Keratinocyte (primary cell): ENCODE data around the gene CREB3L1. TPM values are rescaled to one million over a fixed set of nuclear protein-coding genes. Genes with fewer than 3 reads are reported as not detected.

Experiments used
- DNase-seq: peaks from one replicate; pipeline ENCODE4 v3.0.0-alpha.2; 2011; ENCODE audit warnings: low read depth, missing footprints, low spot score
- FAIRE-seq: peaks from 2 replicates; lab custom pipeline; 2011; peaks lifted over from hg19 to GRCh38; lab: Jason Lieb, UNC
- H2AFZ ChIP-seq: 2 replicates; pipeline ENCODE4 v1.6.0; 2012; ENCODE audit warnings: low read length, control low read depth, inconsistent platforms; ENCODE audit not compliant: control insufficient read depth
- H3K27ac ChIP-seq: 2 replicates; pipeline ENCODE4 v1.5.1; 2011; ENCODE audit warnings: low read length; ENCODE audit not compliant: control insufficient read depth, insufficient read depth
- H3K27me3 ChIP-seq: 3 replicates; pipeline ENCODE4 v1.6.0; 2011; ENCODE audit warnings: low read length; ENCODE audit not compliant: control insufficient read depth, insufficient read depth; ENCODE audit errors: extremely low read depth
- H3K36me3 ChIP-seq, 2 experiments: 2 replicates in 1 of 2; 3 replicates in 1 of 2; pipeline ENCODE4 v1.5.1; 2011; ENCODE audit warnings: low read length in 2 of 2, mild to moderate bottlenecking in 1 of 2; ENCODE audit not compliant: control insufficient read depth in 2 of 2, insufficient read depth in 2 of 2; ENCODE audit errors: extremely low read depth in 1 of 2
- H3K4me1 ChIP-seq: 3 replicates; pipeline ENCODE4 v1.5.1; 2011; ENCODE audit warnings: low read length; ENCODE audit not compliant: control insufficient read depth, insufficient read depth; ENCODE audit errors: extremely low read depth
- H3K4me2 ChIP-seq: 3 replicates; pipeline ENCODE4 v1.6.0; 2011; ENCODE audit warnings: low read depth, low read length; ENCODE audit not compliant: control insufficient read depth, insufficient read depth; ENCODE audit errors: extremely low read depth
- H3K4me3 ChIP-seq, 3 experiments: fragments of 200-600 bp in 1 of 3; sonication (generic) in 1 of 3; 2 replicates in 2 of 3; 3 replicates in 1 of 3; pipeline ENCODE4 v1.5.1; 2011 to 2016; ENCODE audit warnings: low read length in 3 of 3, mild to moderate bottlenecking in 3 of 3, control low read depth in 2 of 3, inconsistent platforms in 1 of 3, low read depth in 1 of 3, mixed read lengths in 1 of 3, mixed run types in 1 of 3, moderate library complexity in 1 of 3; ENCODE audit not compliant: control insufficient read depth in 2 of 3, insufficient read depth in 2 of 3; ENCODE audit errors: extremely low read depth in 1 of 3
- H3K79me2 ChIP-seq: 2 replicates; pipeline ENCODE4 v1.6.0; 2012; ENCODE audit warnings: low read length; ENCODE audit not compliant: control insufficient read depth, insufficient read depth
- H3K9ac ChIP-seq: 3 replicates; pipeline ENCODE4 v1.6.0; 2011; ENCODE audit warnings: low read length; ENCODE audit not compliant: control insufficient read depth, insufficient read depth; ENCODE audit errors: extremely low read depth
- H3K9me1 ChIP-seq: 3 replicates; pipeline ENCODE4 v1.6.0; 2011; ENCODE audit warnings: low read length; ENCODE audit not compliant: control insufficient read depth, insufficient read depth; ENCODE audit errors: extremely low read depth
- H3K9me3 ChIP-seq: 2 replicates; pipeline ENCODE4 v1.5.1; 2012; ENCODE audit warnings: low read depth, low read length; ENCODE audit not compliant: control insufficient read depth
- H4K20me1 ChIP-seq: 3 replicates; pipeline ENCODE4 v1.6.0; 2011; ENCODE audit warnings: low read length; ENCODE audit not compliant: control insufficient read depth, insufficient read depth; ENCODE audit errors: extremely low read depth
- EZH2 ChIP-seq: IDR thresholded peaks from one replicate; pipeline ENCODE4 v1.6.1; 2012; ENCODE audit warnings: inconsistent platforms, mild to moderate bottlenecking, low read length, moderate library complexity
- dilution Hi-C: fragments of 300-500 bp; cut with MboI; formaldehyde crosslinking; loops from one replicate; pipeline ENCODE4 v1.7.0; 2020; ENCODE audit warnings: low sequenced_read_pairs; ENCODE audit not compliant: extremely low pct_ligation_motif_present
- polyA plus RNA-seq, 5 experiments: library from polyadenylated mRNA; depleted of rRNA in 3 of 5; stranded (reverse) in 3 of 5; stranded (forward) in 1 of 5; unstranded in 1 of 5; fragments of >200 nt; gene quantifications; 1 replicate in 1 of 5; 2 replicates in 3 of 5; 3 replicates in 1 of 5; pipeline versions ENCODE4 v1.2.1 to v1.2.3, GENCODE V29; 2011 to 2012; ENCODE audit warnings: missing spikeins in 2 of 5, low read depth in 1 of 5, low replicate concordance in 1 of 5
- TF ChIP-seq, protein P1 (sequence below), 3 experiments: IDR thresholded peaks in 1 of 3; conservative IDR thresholded peaks in 1 of 3; optimal IDR thresholded peaks in 1 of 3; 2 replicates in 2 of 3; 3 replicates in 1 of 3; pipeline versions ENCODE3 to v1.5.1; 2011; ENCODE audit warnings: low read length in 3 of 3, mild to moderate bottlenecking in 3 of 3, moderate library complexity in 2 of 3, control low read depth in 1 of 3, inconsistent platforms in 1 of 3; ENCODE audit not compliant: insufficient read depth in 2 of 3; ENCODE audit errors: extremely low read depth in 1 of 3

The CREB3L1 gene
- polyA plus RNA-seq, 1 donor (not counting 4 experiments of a cell fraction or from before 2014, with no cell fraction given) = not detected

DNA sequence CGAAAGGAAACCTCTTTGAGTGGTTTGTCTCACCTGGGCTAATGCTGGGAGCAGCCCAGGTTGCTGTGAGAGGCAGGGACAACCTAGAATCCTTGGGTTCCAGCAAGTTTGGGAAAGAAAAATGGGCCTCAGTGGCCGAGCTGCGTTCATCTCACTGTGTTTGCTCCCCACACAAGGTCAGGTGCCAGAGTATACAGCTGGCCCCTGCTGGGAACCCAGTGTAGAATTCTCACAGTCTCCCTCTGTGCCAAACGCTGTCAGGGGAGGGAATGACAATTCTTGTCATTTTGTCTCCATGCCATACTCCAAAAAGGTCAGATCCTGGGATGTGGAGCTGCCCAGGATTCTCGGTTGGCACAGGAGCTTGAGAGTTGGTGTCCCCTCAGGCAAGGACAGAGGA is 74.1 kb downstream of the CREB3L1 start:
- DNase-seq (no peak), FAIRE-seq (no peak)
- no peaks in the 10 kb centered on the region for H3K9me3 ChIP-seq
- H3K9ac ChIP-seq = peak overlapping the region; percentile 28
- no peaks in the 10 kb centered on the region for H3K27me3 ChIP-seq
- TF ChIP-seq, protein P1, sequence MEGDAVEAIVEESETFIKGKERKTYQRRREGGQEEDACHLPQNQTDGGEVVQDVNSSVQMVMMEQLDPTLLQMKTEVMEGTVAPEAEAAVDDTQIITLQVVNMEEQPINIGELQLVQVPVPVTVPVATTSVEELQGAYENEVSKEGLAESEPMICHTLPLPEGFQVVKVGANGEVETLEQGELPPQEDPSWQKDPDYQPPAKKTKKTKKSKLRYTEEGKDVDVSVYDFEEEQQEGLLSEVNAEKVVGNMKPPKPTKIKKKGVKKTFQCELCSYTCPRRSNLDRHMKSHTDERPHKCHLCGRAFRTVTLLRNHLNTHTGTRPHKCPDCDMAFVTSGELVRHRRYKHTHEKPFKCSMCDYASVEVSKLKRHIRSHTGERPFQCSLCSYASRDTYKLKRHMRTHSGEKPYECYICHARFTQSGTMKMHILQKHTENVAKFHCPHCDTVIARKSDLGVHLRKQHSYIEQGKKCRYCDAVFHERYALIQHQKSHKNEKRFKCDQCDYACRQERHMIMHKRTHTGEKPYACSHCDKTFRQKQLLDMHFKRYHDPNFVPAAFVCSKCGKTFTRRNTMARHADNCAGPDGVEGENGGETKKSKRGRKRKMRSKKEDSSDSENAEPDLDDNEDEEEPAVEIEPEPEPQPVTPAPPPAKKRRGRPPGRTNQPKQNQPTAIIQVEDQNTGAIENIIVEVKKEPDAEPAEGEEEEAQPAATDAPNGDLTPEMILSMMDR (optimal IDR thresholded peaks at IDR 0.05 in 1 of 3, IDR thresholded peaks at IDR 0.05 in 1 of 3, conservative IDR thresholded peaks at IDR 0.05 in 1 of 3; ENCODE audit: extremely low read depth in 1 of 3, insufficient read depth in 2 of 3, low read length in 3 of 3) = no peak
- TF ChIP-seq EZH2 = no peak
- no peak overlapping the region for H3K27ac ChIP-seq
- H4K20me1 ChIP-seq = peaks cover 6% of the 10 kb centered on the region
- dilution Hi-C loops = no loop called here
- peak overlapping the region; percentile 11 for H3K4me2 ChIP-seq
- peaks cover 62% of the 10 kb centered on the region for H3K4me1 ChIP-seq
- no peak overlapping the region for H2AFZ ChIP-seq
- peaks cover 85% of the 10 kb centered on the region for H3K79me2 ChIP-seq
- H3K4me3 ChIP-seq = peak overlapping the region in 1 of 3 experiments; percentile 11
- H3K36me3 ChIP-seq = peaks cover 9 to 28% of the 10 kb centered on the region in 2 experiments
- peaks cover 7% of the 10 kb centered on the region for H3K9me1 ChIP-seq

DNA sequence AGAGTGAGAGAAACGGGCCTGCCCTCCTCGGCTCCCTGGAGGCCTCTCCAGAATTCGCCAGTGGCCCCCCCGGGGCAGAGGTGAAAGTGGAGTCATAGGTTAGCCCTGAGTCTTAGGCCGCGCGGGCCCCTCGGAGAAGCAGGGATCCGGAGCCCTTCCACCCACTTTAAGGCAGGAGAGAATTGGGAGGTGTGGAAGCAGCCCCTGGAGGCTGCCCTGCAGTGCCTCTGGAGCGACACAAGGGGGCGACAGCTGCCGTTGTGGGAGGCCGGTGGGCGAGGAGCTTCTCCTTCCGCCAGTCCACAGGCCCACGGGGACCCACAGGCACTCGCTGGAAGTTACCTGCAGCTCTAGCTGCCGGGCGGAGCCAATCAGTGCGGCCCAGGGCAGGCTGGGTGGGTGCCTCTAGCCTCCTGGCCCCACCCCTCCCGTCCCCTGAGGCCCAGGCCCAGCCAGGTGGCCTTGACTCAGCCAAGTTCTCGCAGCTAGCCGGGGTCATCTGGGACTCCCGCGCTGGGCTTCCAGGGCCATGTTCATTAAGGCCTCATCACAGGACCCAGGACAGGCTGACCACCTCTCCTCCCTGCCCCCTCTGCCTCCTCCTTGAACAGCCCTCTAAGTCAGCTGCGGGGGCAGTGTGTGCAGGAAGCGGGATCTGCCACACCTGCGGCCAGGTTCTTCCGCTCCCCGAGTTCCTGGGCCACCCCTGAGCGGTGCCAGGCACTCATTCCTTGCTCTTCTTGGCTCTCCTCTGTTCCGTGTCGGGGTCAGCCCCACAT is 74.8 kb downstream of the CREB3L1 start:
- dilution Hi-C loops = no loop called here
- Histone ChIP-seq H3K36me3 (peaks cover 9 to 28% of the 10 kb centered on the region in 2 experiments), H3K9ac (peak overlapping the region; percentile 64), H4K20me1 (peaks cover 6% of the 10 kb centered on the region), H3K4me3 (peak overlapping the region in 2 of 3 experiments; percentile 27 to 46), H2AFZ (no peak overlapping the region), H3K79me2 (peaks cover 87% of the 10 kb centered on the region), H3K27ac (peak overlapping the region; percentile 40), H3K4me2 (peak overlapping the region; percentile 11), H3K27me3 (no peaks in the 10 kb centered on the region), H3K9me3 (no peaks in the 10 kb centered on the region), H3K9me1 (peaks cover 7% of the 10 kb centered on the region), H3K4me1 (peaks cover 64% of the 10 kb centered on the region)
- TF ChIP-seq EZH2 = no peak
- TF ChIP-seq, protein P1 (optimal IDR thresholded peaks at IDR 0.05 in 1 of 3, IDR thresholded peaks at IDR 0.05 in 1 of 3, conservative IDR thresholded peaks at IDR 0.05 in 1 of 3; ENCODE audit: extremely low read depth in 1 of 3, insufficient read depth in 2 of 3, low read length in 3 of 3) = peak; percentile 92 to 96 (median 93)
- no peak for DNase-seq
- no peak for FAIRE-seq
